Esophagus muscularis mucosa (tissue), 4 donors: Measurements from ENCODE around the gene DNAI7.

Experiments used
- CTCF ChIP-seq, 3 experiments: fragments of 200-600 bp in 2 of 3; fragments of 450-650 bp in 1 of 3; sonication (generic) in 2 of 3; IDR thresholded peaks; one replicate each; pipeline ENCODE4 v1.5.1; 2017 to 2019; ENCODE audit warnings: antibody characterized with exemption in 3 of 3, mild to moderate bottlenecking in 2 of 3, moderate library complexity in 1 of 3
- EP300 ChIP-seq: sonication (generic); formaldehyde crosslinking; IDR thresholded peaks from one replicate; pipeline ENCODE4 v1.6.1; 2017; ENCODE audit warnings: antibody characterized with exemption
- POLR2A ChIP-seq: fragments of 450-650 bp; IDR thresholded peaks from one replicate; pipeline ENCODE4 v1.6.1; 2017; ENCODE audit warnings: antibody characterized with exemption, moderate library complexity, mild to moderate bottlenecking, low read depth

- TF ChIP-seq POLR2A (no peak), CTCF (IDR thresholded peaks at IDR 0.05) (no peak), EP300 (no peak)
Measured at GRCh38 chr12:25099010-25099409, 96.0 kb downstream of the DNAI7 start.
